GM03348 (cell line): Measurements from ENCODE around the gene IL22RA2.

Experiments used
- DNase-seq: peaks from one replicate; pipeline ENCODE4 v3.0.0; 2012; ENCODE audit warnings: low spot score

IL22RA2 gene

GRCh38 chr6:137166247-137167098 lies 7.0 kb downstream of the IL22RA2 start:
- no peak for DNase-seq

DNA sequence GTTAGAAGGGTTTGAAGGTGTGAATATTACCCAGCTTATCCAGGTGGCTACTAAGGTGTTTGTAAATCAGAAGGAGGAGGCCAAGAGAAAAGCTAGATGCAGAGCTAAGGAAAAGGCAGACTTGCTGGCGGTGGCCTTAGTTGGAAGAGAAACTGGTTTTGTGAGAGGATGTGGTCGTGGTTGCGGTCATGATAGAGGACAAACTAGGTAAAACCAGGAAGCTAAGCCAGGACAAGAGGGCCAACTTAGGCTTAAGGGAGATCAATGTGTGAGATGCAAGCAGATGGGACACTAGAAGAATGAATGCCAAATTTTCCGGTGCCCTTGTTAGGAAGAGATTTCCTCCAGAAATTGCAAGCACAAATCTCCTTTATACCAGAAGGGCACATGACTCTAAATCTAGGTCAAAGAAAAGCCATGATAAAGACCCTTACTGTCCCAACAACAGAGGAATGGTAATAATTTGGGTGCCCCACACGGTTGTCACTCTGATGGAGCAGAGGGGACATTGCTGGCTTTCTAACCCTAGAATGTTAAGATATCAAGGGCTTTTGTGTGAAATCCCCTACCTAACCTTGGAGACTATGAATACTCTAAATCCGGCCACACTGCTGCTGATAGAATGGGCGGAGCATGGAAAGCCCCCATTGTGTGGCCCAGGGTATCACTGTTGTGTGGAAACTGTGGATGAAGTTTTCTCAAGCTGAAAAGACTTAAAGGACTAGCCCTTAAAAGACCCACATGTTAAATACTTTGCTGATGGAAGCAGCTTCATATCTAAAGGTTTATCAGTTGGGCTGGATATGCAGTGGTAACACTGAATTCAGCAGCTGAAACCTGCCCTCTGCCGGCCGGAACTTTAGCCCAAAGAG lies 7.8 kb downstream of the IL22RA2 start:
- DNase-seq: peak; percentile 22

- DNase-seq: no peak
These were observed 9.6 kb downstream of the IL22RA2 start for GRCh38 chr6:137163732-137164318.

GRCh38 chr6:137162692-137163306 lies 10.6 kb downstream of the IL22RA2 start:
- no peak for DNase-seq

- no peak for DNase-seq
These were observed 11.5 kb downstream of the IL22RA2 start for GRCh38 chr6:137161949-137162348.

- no peak for DNase-seq
These were observed 12.7 kb downstream of the IL22RA2 start for GRCh38 chr6:137160763-137161162.

DNA sequence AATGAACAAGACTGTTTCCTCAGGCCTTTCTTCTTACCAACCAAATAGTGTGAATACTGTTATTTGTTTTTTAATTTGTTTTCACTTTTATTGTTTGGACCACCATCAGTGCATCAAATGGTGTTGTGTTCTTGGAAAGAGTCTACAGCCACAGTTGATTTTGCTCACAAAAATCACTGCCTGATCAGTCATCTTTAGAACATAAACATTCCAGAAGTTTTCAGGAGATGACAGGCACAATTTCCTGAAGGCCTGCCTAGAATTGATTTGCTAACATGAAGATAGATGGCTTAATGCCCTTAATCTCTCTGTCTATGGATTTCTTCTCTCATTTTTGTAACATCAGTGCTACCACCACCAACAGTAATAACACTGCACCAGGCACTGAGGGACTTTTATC lies 13.5 kb downstream of the IL22RA2 start:
- DNase-seq: no peak

- no peak for DNase-seq
These were observed 15.8 kb downstream of the IL22RA2 start for GRCh38 chr6:137157601-137158000.

DNA sequence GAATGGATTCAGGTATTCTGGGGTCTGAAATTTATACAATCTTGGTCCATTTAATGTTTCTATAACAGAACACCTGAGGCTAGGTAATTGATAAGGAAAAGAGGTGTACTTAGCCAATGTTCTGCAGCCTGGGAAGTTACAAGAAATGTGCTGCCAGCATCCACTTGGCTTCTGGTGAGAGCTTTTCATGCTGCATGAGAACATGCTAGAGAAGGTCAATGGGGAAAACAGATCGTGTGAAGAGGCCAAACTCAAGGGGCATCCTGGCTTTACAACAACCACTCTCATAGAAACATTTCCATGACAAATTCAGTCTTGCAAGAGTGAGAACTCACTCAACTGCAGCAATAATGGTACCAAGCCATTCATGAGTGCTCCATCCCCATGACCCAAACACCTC lies 16.8 kb downstream of the IL22RA2 start:
- no peak for DNase-seq

DNA sequence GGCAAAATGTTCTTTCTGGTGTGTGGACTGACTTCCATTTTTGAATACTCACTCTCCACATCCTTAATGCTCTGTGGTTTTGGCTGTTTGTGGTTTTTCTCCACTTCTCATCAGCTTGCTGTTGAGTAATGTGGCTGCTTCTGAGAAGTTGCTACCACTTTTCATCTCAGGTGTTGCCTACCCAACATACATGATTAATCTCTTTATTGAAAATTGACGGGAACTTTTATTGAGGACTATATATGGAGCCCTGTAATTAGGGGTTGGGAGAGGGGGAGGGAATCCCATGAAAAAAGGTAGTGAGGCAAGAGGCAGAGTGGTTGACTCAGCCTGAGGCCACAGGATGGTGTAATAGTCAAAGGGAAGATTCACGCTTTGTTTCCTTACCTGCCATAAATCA lies 17.6 kb downstream of the IL22RA2 start:
- no peak for DNase-seq

GRCh38 chr6:137150072-137150471 lies 23.4 kb downstream of the IL22RA2 start:
- DNase-seq: no peak

- DNase-seq: no peak
These were observed 24.4 kb downstream of the IL22RA2 start for GRCh38 chr6:137149035-137149393.

GRCh38 chr6:137148306-137149034 lies 25.0 kb downstream of the IL22RA2 start:
- DNase-seq: no peak

- DNase-seq: no peak
These were observed 26.2 kb downstream of the IL22RA2 start for GRCh38 chr6:137147195-137147594.

- DNase-seq: no peak
These were observed 27.2 kb downstream of the IL22RA2 start for GRCh38 chr6:137146206-137146605.

- DNase-seq: no peak
These were observed 28.0 kb downstream of the IL22RA2 start for GRCh38 chr6:137145421-137145820.

- DNase-seq: no peak
These were observed 37.4 kb downstream of the IL22RA2 start for GRCh38 chr6:137136065-137136464.

- no peak for DNase-seq
These were observed 39.0 kb downstream of the IL22RA2 start for GRCh38 chr6:137134483-137134882.

GRCh38 chr6:137133122-137133521 lies 40.3 kb downstream of the IL22RA2 start:
- no peak for DNase-seq

DNA sequence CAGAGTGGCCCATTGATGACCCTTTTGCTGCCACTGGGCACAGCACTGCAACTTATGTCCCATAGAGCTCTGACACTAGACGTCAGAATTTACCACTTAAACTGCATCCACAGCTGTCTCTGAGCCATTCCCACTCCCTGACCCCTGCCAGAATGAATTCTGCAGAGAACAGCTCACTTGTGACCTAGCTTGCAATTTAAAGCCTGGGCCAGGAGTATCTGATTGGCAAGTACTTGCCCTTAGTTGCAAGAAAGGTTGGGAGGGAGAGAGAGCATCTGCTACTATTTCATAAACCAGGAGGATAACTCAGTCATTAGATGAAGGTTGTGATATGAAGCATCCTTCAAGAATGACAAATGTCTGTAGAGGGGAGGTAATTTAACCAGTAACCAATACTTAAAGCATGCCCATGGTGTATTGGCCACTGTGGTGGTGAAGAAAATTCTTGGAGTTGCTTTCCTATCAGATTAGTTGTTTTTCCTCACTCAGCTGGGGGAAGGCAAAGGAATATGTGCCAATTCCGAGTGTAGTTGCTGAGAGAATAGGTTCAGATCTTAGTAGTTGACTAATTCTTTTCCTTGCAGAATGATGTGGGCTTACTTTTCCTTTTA lies 46.5 kb downstream of the IL22RA2 start:
- DNase-seq: no peak

DNA sequence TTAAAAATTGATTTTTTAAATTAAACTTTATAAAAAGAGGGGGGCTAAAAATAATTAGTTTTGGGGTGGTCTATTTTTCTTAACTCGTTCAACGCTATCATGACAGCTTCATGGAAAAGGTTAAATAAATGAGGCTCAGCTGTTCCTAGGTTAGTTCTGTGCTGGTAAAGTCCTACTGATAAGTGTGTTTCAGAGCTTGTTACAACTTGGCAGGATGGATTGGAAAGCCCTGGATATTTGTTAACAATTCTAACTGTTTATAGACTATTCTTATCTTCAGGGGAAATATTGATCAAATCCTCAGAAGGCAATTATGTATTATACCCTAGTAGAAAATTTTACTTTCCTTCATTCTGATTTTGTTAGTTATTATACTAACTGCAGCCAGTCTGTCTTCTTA lies 50.4 kb downstream of the IL22RA2 start:
- no peak for DNase-seq
